Mesendoderm (in vitro differentiated cells): ENCODE measurements around the gene ZNF778. TPM values are rescaled to one million over a fixed set of nuclear protein-coding genes. Genes with fewer than 3 reads are reported as not detected.
A peak's percentile ranks its signal among the peaks of the same experiment; 100 is the strongest.

ENCODE experiments used
- DNase-seq: peaks from one replicate; pipeline ENCODE4 v3.0.0; 2013
- H2AK5ac ChIP-seq: 2 replicates; pipeline ENCODE4 v1.6.1; 2013; ENCODE audit warnings: low read length, inconsistent platforms
- H2BK120ac ChIP-seq: 2 replicates; pipeline ENCODE4 v1.6.1; 2013; ENCODE audit warnings: low read depth, mild to moderate bottlenecking, low read length, moderate library complexity, mixed read lengths
- H2BK15ac ChIP-seq: replicated peaks from 2 replicates; pipeline ENCODE4 v1.6.1; 2013; ENCODE audit warnings: low read depth, mild to moderate bottlenecking, moderate library complexity
- H2BK5ac ChIP-seq: 2 replicates; pipeline ENCODE4 v1.6.1; 2013; ENCODE audit warnings: low read length, inconsistent platforms
- H3K18ac ChIP-seq: 2 replicates; pipeline ENCODE4 v1.6.1; 2013; ENCODE audit warnings: mild to moderate bottlenecking, low read length, mixed read lengths
- H3K23ac ChIP-seq: one replicate; pipeline ENCODE4 v1.6.1; 2013; ENCODE audit warnings: low read length
- H3K27ac ChIP-seq: 2 replicates; pipeline ENCODE4 v1.5.1; 2013; ENCODE audit warnings: low read depth, mild to moderate bottlenecking, inconsistent platforms, low read length, moderate library complexity
- H3K27me3 ChIP-seq: 2 replicates; pipeline ENCODE4 v1.6.1; 2013; ENCODE audit warnings: low read length, control low read depth, mild to moderate bottlenecking, inconsistent platforms; ENCODE audit not compliant: insufficient read depth, poor library complexity
- H3K36me3 ChIP-seq: 2 replicates; pipeline ENCODE4 v1.6.1; 2013; ENCODE audit warnings: low read length, inconsistent platforms; ENCODE audit not compliant: control insufficient read depth, insufficient read depth
- H3K4ac ChIP-seq: one replicate; pipeline ENCODE4 v1.6.1; 2013; ENCODE audit warnings: low read depth, mild to moderate bottlenecking, low read length, moderate library complexity
- H3K4me1 ChIP-seq: 2 replicates; pipeline ENCODE4 v1.6.1; 2013; ENCODE audit warnings: low read depth, low read length, inconsistent platforms; ENCODE audit not compliant: control insufficient read depth
- H3K4me2 ChIP-seq: 2 replicates; pipeline ENCODE4 v1.6.1; 2013; ENCODE audit warnings: low read length
- H3K4me3 ChIP-seq: 2 replicates; pipeline ENCODE4 v1.5.1; 2013; ENCODE audit warnings: mild to moderate bottlenecking, low read length
- H3K56ac ChIP-seq: one replicate; pipeline ENCODE4 v1.6.1; 2013; ENCODE audit warnings: low read length
- H3K79me1 ChIP-seq: 2 replicates; pipeline ENCODE4 v1.6.1; 2013; ENCODE audit warnings: low read length, inconsistent platforms
- H3K79me2 ChIP-seq: 2 replicates; pipeline ENCODE4 v1.6.1; 2013; ENCODE audit warnings: mild to moderate bottlenecking, low read length; ENCODE audit not compliant: control insufficient read depth, insufficient read depth
- H3K9ac ChIP-seq: 2 replicates; pipeline ENCODE4 v1.6.1; 2013; ENCODE audit warnings: low read length, inconsistent platforms
- H4K5ac ChIP-seq: one replicate; pipeline ENCODE4 v1.6.1; 2013; ENCODE audit warnings: low read length
- H4K8ac ChIP-seq: one replicate; pipeline ENCODE4 v1.6.1; 2013; ENCODE audit warnings: low read depth, mild to moderate bottlenecking, control low read depth, low read length, moderate library complexity
- WGBS: extraction: QIAGEN DNeasy Blood & Tissue Kit; methylation state at CpG from one replicate; pipeline ENCODE4 v1.1.7; 2013; ENCODE audit warnings: low lambda C conversion rate, missing lambda C conversion rate; ENCODE audit not compliant: insufficient coverage; ENCODE audit errors: extremely low coverage; 5-methylcytosine and 5-hydroxymethylcytosine counted together
- polyA plus RNA-seq, 2 experiments: library from polyadenylated mRNA; stranded (reverse); fragments of 200-250 nt; gene quantifications; one replicate each; pipeline ENCODE4 v1.2.3, GENCODE V29; 2013

The ZNF778 gene
- polyA plus RNA-seq (2013, experiment 1 of 2): 11.0 TPM
- polyA plus RNA-seq (2013, experiment 2 of 2): 11.9 TPM

GRCh38 chr16:89217388-89218191 lies at the start of gene ZNF778:
Gene ZNF778 (plus strand): TSS chr16:89217703. CDS start chr16:89221128, 3,425 bp downstream.
- Histone ChIP-seq H3K4me1 (no peaks in the 10 kb centered on the region), H3K4ac (no peak within 1 kb of the TSS), H3K79me2 (peaks cover 2% of the 10 kb centered on the region), H3K18ac (no peak within 1 kb of the TSS), H3K4me3 (peak within 1 kb of the TSS; percentile 97), H3K9ac (peak within 1 kb of the TSS; percentile 85), H3K56ac (peak within 1 kb of the TSS; percentile 100), H2BK15ac (no peak within 1 kb of the TSS), H2BK5ac (no peak within 1 kb of the TSS), H2BK120ac (no peak within 1 kb of the TSS), H2AK5ac (no peak within 1 kb of the TSS), H4K8ac (peak within 1 kb of the TSS; percentile 87), H3K79me1 (peaks cover 5% of the 10 kb centered on the region), H4K5ac (no peak within 1 kb of the TSS), H3K27me3 (no peaks in the 10 kb centered on the region), H3K4me2 (peak within 1 kb of the TSS; percentile 57), H3K27ac (no peak within 1 kb of the TSS), H3K36me3 (peaks cover 1% of the 10 kb centered on the region), H3K23ac (no peak within 1 kb of the TSS)
- DNase-seq: peak; percentile 86
- WGBS: no CpG with 5 or more reads among the region's 91 CpGs

DNA sequence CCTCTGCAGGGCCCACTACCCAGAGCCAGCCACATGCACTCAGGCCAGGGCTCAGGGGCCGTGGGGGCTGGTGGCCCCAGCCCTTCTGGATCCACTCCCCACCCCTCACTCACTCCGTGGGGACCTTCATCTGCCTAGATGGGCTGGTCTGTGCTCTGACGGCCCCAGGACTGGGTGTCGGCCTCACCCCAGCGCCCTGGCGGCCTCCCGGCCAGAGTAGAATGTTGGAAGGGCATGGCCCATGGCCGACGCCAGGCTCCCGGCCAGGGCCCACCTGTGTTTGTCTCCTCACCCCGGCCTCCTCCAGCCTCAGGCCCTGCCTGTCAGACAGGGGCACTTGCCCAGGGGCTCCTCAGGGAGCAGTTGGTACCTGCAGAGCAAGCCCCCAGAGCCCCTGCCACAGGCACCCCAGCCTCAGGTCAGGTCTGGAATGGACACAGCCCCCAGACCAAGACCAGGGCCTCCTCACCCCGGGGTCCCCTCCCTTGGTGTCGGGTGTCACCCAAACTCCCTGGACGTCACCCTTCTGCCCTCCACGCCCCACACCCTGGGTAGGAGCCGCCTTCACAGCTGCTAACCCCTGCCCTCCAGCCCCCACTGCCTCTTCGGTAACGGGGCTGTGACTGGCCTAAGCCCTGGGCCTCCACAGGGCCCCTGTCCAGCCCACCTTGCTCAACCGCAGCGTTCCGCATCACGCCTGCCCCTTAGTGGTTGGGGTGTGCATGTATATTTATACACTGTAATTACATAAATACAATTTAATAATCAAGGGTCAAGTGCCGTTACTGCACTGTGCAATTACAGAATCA lies 48.9 kb upstream of the ZNF778 start:
- no CpG with 5 or more reads among the region's 23 CpGs for WGBS
- no peak overlapping the region for H2BK15ac ChIP-seq
- no peak overlapping the region for H2BK5ac ChIP-seq
- H3K79me1 ChIP-seq: no peaks in the 10 kb centered on the region
- H3K4me2 ChIP-seq: no peak overlapping the region
- H3K27me3 ChIP-seq: no peaks in the 10 kb centered on the region
- no peaks in the 10 kb centered on the region for H3K36me3 ChIP-seq
- H3K4me3 ChIP-seq: no peak overlapping the region
- H2AK5ac ChIP-seq: no peak overlapping the region
- H4K8ac ChIP-seq: no peak overlapping the region
- DNase-seq: no peak
- H3K4ac ChIP-seq: no peak overlapping the region
- no peak overlapping the region for H2BK120ac ChIP-seq
- H3K9ac ChIP-seq: no peak overlapping the region
- H3K56ac ChIP-seq: no peak overlapping the region
- no peak overlapping the region for H4K5ac ChIP-seq
- no peak overlapping the region for H3K18ac ChIP-seq
- no peak overlapping the region for H3K23ac ChIP-seq
- no peaks in the 10 kb centered on the region for H3K79me2 ChIP-seq
- H3K4me1 ChIP-seq: peaks cover 2% of the 10 kb centered on the region
- no peak overlapping the region for H3K27ac ChIP-seq

- no peak for DNase-seq
- no peak overlapping the region for H2BK15ac ChIP-seq
- H3K79me2 ChIP-seq: no peaks in the 10 kb centered on the region
- H4K5ac ChIP-seq: no peak overlapping the region
- no peak overlapping the region for H3K9ac ChIP-seq
- H2BK120ac ChIP-seq: no peak overlapping the region
- no peaks in the 10 kb centered on the region for H3K27me3 ChIP-seq
- no peak overlapping the region for H3K27ac ChIP-seq
- WGBS: no CpG with 5 or more reads among the region's 14 CpGs
- no peaks in the 10 kb centered on the region for H3K36me3 ChIP-seq
- no peak overlapping the region for H3K4me3 ChIP-seq
- H3K56ac ChIP-seq: no peak overlapping the region
- H2AK5ac ChIP-seq: no peak overlapping the region
- no peaks in the 10 kb centered on the region for H3K79me1 ChIP-seq
- no peak overlapping the region for H3K4ac ChIP-seq
- H3K18ac ChIP-seq: no peak overlapping the region
- no peak overlapping the region for H3K4me2 ChIP-seq
- H2BK5ac ChIP-seq: no peak overlapping the region
- H4K8ac ChIP-seq: no peak overlapping the region
- peaks cover 2% of the 10 kb centered on the region for H3K4me1 ChIP-seq
- no peak overlapping the region for H3K23ac ChIP-seq
These were observed 47.7 kb upstream of the ZNF778 start for GRCh38 chr16:89169778-89170177.

GRCh38 chr16:89170346-89171215 lies 46.9 kb upstream of the ZNF778 start:
- no peak overlapping the region for H3K4me3 ChIP-seq
- no peak overlapping the region for H3K23ac ChIP-seq
- H2BK15ac ChIP-seq: no peak overlapping the region

GRCh38 chr16:89171216-89172170 lies 46.0 kb upstream of the ZNF778 start, which contains the start of gene CDH15:
Gene CDH15 (plus strand): TSS chr16:89171748. CDS start chr16:89171832, 84 bp downstream.
- Histone ChIP-seq H3K4me3 (no peak within 1 kb of the TSS), H3K79me2 (no peaks in the 10 kb centered on the region), H3K4me1 (peaks cover 2% of the 10 kb centered on the region), H3K23ac (no peak within 1 kb of the TSS), H4K5ac (no peak within 1 kb of the TSS), H3K9ac (no peak within 1 kb of the TSS), H3K27ac (no peak within 1 kb of the TSS), H3K79me1 (no peaks in the 10 kb centered on the region), H2BK120ac (no peak within 1 kb of the TSS), H3K56ac (peak within 1 kb of the TSS; percentile 15), H3K27me3 (no peaks in the 10 kb centered on the region), H2BK5ac (no peak within 1 kb of the TSS), H3K36me3 (no peaks in the 10 kb centered on the region), H3K4me2 (peak within 1 kb of the TSS; percentile 44), H4K8ac (no peak within 1 kb of the TSS), H2AK5ac (no peak within 1 kb of the TSS), H2BK15ac (no peak within 1 kb of the TSS), H3K4ac (no peak within 1 kb of the TSS), H3K18ac (no peak within 1 kb of the TSS)
- no CpG with 5 or more reads among the region's 74 CpGs for WGBS
- peak; percentile 98 for DNase-seq

More at GRCh38 chr16:89170346-89171215, 46.9 kb upstream of the ZNF778 start:
- Histone ChIP-seq H3K36me3 (no peaks in the 10 kb centered on the region), H3K4me1 (peaks cover 2% of the 10 kb centered on the region), H2AK5ac (no peak overlapping the region), H3K79me2 (no peaks in the 10 kb centered on the region), H3K27ac (no peak overlapping the region), H3K56ac (peak overlapping the region; percentile 15), H4K5ac (no peak overlapping the region), H3K18ac (no peak overlapping the region), H3K27me3 (no peaks in the 10 kb centered on the region), H4K8ac (no peak overlapping the region), H3K79me1 (no peaks in the 10 kb centered on the region), H2BK120ac (no peak overlapping the region), H2BK5ac (no peak overlapping the region), H3K4ac (no peak overlapping the region), H3K4me2 (peak overlapping the region; percentile 44), H3K9ac (no peak overlapping the region)
- peak; percentile 60 for DNase-seq
- no CpG with 5 or more reads among the region's 34 CpGs for WGBS
